ENCODE data around the gene HHIPL1. TPM values are rescaled to one million over a fixed set of nuclear protein-coding genes. Genes with fewer than 3 reads are reported as not detected.

HHIPL1 gene
- total RNA-seq, 2 experiments from 2014 or later: not detected

DNA sequence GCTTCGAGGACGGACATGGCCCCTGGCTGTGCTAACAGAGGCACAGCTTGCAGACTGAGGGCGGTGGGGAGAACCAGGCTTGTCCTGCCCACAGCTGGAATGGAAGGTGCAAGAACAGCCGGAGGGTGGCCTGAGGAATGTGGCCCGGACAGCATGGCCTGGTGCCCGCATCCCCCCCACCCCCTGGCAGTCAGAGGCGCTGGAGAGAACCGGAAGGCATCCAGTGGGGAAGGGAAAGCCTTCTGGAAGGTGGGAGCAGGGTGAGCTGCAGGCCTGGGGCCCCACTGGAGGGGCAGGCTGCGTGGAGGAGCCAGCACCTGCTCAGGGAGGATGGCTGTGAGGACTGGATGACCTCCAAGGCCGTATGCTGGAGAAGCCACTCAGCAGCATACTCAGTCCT lies 31.0 kb downstream of the HHIPL1 start:
- no peak for TF ChIP-seq CTCF (IDR thresholded peaks at IDR 0.05)
- Histone ChIP-seq H3K9me3 (ENCODE audit: control insufficient read depth in 1 of 2, insufficient read depth in 1 of 2, low read length in 2 of 2) (peaks cover 7 to 27% of the 10 kb centered on the region in 2 experiments), H3K27me3 (ENCODE audit: control insufficient read depth in 1 of 2, insufficient read depth in 2 of 2, low read length in 2 of 2) (peaks cover 0 to 8% of the 10 kb centered on the region in 2 experiments), H3K4me1 (ENCODE audit: insufficient read depth, low read length) (peaks cover 37% of the 10 kb centered on the region), H3K36me3 (ENCODE audit: insufficient read depth, low read length) (no peaks in the 10 kb centered on the region), H3K27ac (ENCODE audit: low read depth in 1 of 2, low read length in 2 of 2) (no peak overlapping the region), H3K4me3 (ENCODE audit: low read length) (no peak overlapping the region)
- ATAC-seq (ENCODE audit: poor library complexity) (no peak), DNase-seq (no peak)
- H3K4me3 Mint-ChIP-seq: no peak overlapping the region
- peaks cover 7% of the 10 kb centered on the region for H3K4me1 Mint-ChIP-seq (ENCODE audit: low read depth)
- ChIA-PET CTCF (no interaction called here), POLR2A (no interaction called here)
- no peak overlapping the region for H3K27ac Mint-ChIP-seq
- H3K36me3 Mint-ChIP-seq (ENCODE audit: low read depth): no peaks in the 10 kb centered on the region
- peaks cover 27% of the 10 kb centered on the region for H3K27me3 Mint-ChIP-seq
- intact Hi-C loops (cut with DNase I, micrococcal nuclease): no loop called here
- no peaks in the 10 kb centered on the region for H3K9me3 Mint-ChIP-seq

DNA sequence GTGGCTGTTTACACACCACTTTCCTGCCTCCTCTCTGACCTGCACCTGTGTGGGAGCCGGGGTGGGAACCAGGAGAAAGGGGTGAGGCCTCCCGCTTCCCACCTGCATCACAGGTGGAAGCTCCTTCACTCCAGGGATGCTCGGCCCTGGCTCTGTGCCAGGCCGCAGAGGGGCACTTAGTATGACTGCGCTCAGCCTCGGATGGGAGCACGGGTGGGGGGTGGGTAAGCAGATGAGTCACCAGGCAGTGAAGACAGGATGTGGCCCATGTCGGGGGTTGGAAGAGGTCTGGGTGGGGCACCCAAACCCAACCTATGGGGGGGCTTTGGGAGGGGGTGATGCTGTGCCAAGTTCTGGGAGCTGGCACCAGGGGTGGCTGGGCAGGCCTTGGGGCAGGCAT lies 31.7 kb downstream of the HHIPL1 start:
- no peak overlapping the region for H3K4me3 Mint-ChIP-seq
- H3K27ac ChIP-seq (ENCODE audit: low read depth in 1 of 2, low read length in 2 of 2): no peak overlapping the region
- H3K4me3 ChIP-seq (ENCODE audit: low read length): no peak overlapping the region
- CTCF ChIA-PET: no interaction called here
- H3K9me3 Mint-ChIP-seq: no peaks in the 10 kb centered on the region
- peaks cover 0 to 8% of the 10 kb centered on the region in 2 experiments for H3K27me3 ChIP-seq (ENCODE audit: control insufficient read depth in 1 of 2, insufficient read depth in 2 of 2, low read length in 2 of 2)
- no peak for ATAC-seq (ENCODE audit: poor library complexity)
- H3K9me3 ChIP-seq (ENCODE audit: control insufficient read depth in 1 of 2, insufficient read depth in 1 of 2, low read length in 2 of 2): peaks cover 7 to 27% of the 10 kb centered on the region in 2 experiments
- peak in 3 of 14 experiments; percentile 33 to 55 (median 35) for DNase-seq
- H3K36me3 ChIP-seq (ENCODE audit: insufficient read depth, low read length): no peaks in the 10 kb centered on the region
- no peaks in the 10 kb centered on the region for H3K36me3 Mint-ChIP-seq (ENCODE audit: low read depth)
- intact Hi-C loops (cut with DNase I, micrococcal nuclease): no loop called here
- H3K4me1 Mint-ChIP-seq (ENCODE audit: low read depth): peaks cover 7% of the 10 kb centered on the region
- peaks cover 24% of the 10 kb centered on the region for H3K27me3 Mint-ChIP-seq
- no peak overlapping the region for H3K27ac Mint-ChIP-seq
- H3K4me1 ChIP-seq (ENCODE audit: insufficient read depth, low read length): peaks cover 37% of the 10 kb centered on the region
- no peak for TF ChIP-seq CTCF (IDR thresholded peaks at IDR 0.05)
- POLR2A ChIA-PET: no interaction called here

DNA sequence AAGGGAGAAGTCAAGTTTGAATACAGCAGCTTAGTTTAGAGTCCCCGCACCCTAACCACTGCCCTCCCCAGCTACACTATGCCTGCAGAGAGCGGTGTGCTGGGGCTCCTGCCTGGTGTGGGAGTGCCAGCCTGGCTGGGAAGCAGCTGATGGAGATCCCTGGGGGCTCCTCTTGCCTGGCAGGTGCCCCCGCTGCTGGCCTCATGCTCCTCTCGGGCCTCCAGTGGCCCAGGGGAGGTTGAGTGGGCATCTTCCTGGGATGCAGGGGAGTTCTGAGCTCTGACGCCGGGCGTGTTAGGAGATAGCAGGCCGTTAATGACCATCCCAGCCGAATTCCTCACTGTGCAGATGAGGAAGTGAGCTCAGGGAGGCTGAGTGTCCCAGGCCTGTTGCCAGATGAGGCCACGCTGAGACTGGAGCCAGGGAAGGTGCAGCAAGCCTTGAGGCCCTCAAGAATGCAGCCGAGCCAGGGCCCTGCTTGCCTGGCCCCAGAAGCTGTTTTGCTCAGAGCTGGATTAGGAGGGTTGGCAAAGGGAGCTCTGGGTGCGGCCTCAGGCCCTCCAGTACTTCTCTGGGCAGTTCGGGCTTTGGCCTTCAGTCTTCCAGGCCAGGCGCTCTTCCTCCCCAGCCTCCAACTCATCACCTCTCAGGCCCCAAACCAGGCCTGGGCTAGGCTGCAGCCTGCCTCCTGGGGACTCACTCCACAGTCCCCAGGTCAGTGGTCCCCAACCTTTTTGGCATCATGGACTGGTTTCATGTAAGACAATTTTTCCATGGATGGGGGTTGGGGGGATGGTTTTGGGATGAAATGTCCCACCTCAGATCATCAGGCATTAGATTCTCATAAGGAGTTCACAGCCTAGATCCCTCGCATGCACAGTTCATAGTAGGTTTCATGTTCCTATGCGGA lies 32.6 kb downstream of the HHIPL1 start:
- ChIA-PET POLR2A (no interaction called here), CTCF (no interaction called here)
- Mint-ChIP-seq H3K4me3 (no peak overlapping the region), H3K36me3 (ENCODE audit: low read depth) (no peaks in the 10 kb centered on the region), H3K9me3 (no peaks in the 10 kb centered on the region), H3K27me3 (peaks cover 18% of the 10 kb centered on the region), H3K4me1 (ENCODE audit: low read depth) (peaks cover 4% of the 10 kb centered on the region), H3K27ac (no peak overlapping the region)
- H3K9me3 ChIP-seq (ENCODE audit: control insufficient read depth in 1 of 2, insufficient read depth in 1 of 2, low read length in 2 of 2): peaks cover 7 to 27% of the 10 kb centered on the region in 2 experiments
- no peak for TF ChIP-seq CTCF (IDR thresholded peaks at IDR 0.05)
- H3K4me1 ChIP-seq (ENCODE audit: insufficient read depth, low read length): peaks cover 34% of the 10 kb centered on the region
- intact Hi-C loops (cut with DNase I, micrococcal nuclease): no loop called here
- peaks cover 0 to 8% of the 10 kb centered on the region in 2 experiments for H3K27me3 ChIP-seq (ENCODE audit: control insufficient read depth in 1 of 2, insufficient read depth in 2 of 2, low read length in 2 of 2)
- no peak for DNase-seq
- H3K4me3 ChIP-seq (ENCODE audit: low read length): no peak overlapping the region
- no peak for ATAC-seq (ENCODE audit: poor library complexity)
- H3K36me3 ChIP-seq (ENCODE audit: insufficient read depth, low read length): no peaks in the 10 kb centered on the region
- H3K27ac ChIP-seq (ENCODE audit: low read depth in 1 of 2, low read length in 2 of 2): no peak overlapping the region

Measured in CD4-positive, alpha-beta T cell (primary cell).